HG03460 (cell line): ENCODE results near the gene AKAP12.
"Not testable (repeated sequence)": the region's sequence is repeated elsewhere in the genome, so short reads cannot be mapped to it uniquely, and the experiment has no call there.

Source experiments
- ATAC-seq: cut with Tn5 transposase; IDR thresholded peaks from one replicate; pipeline ENCODE4 v1.9.1; 2021; ENCODE audit not compliant: unreplicated experiment

AKAP12 gene

DNA sequence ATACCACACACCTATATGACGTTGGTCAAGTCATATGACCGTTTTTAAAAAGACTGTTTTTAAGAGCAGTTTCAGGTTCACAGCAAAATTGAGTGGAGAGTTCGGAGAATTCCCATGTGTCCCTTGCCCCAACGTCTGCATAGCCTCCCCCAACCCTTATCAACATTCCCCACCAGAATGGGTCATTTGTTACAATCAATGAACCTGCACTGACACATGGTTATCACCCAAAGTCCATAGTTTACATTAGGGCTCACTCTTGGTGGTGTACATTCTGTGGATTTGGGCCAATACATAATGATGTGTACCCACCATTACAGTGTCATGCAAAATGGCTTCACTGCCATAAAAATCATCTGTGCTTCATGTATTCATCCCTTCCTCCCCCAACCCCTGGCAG is 99.6 kb downstream of the AKAP12 start:
- no peak for ATAC-seq

- no peak for ATAC-seq
These were observed 100.6 kb downstream of the AKAP12 start for GRCh38 chr6:151340219-151340978.

DNA sequence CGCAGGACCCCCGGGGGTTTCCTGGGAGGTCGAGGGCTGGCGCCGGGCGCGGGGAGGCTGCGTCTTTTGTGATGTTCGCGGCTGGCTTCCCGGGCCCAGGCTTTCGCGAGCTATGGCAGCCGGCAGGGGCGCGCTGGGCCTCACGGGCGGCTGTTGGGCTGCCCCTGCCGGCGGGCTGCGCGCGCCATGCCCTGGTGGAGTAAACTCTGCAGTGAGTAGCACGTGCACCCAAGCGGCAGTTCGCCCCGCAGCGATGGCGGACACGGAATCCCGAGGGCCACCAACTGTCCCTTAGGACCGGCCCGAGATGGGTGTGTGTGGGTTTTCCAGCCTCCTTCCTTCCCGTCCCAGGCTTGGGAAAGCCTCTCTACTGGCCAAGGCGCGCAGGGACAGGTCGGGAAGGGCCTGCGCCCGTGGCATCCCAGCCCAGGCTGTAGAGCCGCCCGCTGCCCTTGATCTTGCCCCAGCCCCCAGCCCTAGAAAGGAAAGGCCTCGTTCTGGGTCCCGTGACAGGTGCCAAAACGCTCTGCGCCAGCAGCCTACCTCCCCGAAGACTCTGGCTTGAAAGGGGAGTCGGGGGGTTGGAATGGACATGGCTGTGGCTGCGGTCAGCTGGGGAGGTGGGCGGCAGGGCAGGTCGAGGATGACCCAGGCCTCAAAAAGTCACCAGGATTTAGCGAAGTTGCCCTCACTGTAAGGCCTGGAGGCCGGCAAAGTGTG is 101.9 kb downstream of the AKAP12 start:
- ATAC-seq, result no peak

- not testable (repeated sequence) for ATAC-seq
These were observed 103.0 kb downstream of the AKAP12 start for GRCh38 chr6:151342750-151343149.

DNA sequence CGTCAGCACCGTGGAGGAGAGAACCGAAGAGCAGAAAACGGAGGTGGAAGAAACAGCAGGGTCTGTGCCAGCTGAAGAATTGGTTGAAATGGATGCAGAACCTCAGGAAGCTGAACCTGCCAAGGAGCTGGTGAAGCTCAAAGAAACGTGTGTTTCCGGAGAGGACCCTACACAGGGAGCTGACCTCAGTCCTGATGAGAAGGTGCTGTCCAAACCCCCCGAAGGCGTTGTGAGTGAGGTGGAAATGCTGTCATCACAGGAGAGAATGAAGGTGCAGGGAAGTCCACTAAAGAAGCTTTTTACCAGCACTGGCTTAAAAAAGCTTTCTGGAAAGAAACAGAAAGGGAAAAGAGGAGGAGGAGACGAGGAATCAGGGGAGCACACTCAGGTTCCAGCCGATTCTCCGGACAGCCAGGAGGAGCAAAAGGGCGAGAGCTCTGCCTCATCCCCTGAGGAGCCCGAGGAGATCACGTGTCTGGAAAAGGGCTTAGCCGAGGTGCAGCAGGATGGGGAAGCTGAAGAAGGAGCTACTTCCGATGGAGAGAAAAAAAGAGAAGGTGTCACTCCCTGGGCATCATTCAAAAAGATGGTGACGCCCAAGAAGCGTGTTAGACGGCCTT is 110.0 kb downstream of the AKAP12 start:
- no peak for ATAC-seq

DNA sequence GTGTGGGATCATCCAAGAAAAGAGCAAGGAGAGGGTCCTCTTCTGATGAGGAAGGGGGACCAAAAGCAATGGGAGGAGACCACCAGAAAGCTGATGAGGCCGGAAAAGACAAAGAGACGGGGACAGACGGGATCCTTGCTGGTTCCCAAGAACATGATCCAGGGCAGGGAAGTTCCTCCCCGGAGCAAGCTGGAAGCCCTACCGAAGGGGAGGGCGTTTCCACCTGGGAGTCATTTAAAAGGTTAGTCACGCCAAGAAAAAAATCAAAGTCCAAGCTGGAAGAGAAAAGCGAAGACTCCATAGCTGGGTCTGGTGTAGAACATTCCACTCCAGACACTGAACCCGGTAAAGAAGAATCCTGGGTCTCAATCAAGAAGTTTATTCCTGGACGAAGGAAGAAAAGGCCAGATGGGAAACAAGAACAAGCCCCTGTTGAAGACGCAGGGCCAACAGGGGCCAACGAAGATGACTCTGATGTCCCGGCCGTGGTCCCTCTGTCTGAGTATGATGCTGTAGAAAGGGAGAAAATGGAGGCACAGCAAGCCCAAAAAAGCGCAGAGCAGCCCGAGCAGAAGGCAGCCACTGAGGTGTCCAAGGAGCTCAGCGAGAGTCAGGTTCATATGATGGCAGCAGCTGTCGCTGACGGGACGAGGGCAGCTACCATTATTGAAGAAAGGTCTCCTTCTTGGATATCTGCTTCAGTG is 110.8 kb downstream of the AKAP12 start:
- no peak for ATAC-seq

DNA sequence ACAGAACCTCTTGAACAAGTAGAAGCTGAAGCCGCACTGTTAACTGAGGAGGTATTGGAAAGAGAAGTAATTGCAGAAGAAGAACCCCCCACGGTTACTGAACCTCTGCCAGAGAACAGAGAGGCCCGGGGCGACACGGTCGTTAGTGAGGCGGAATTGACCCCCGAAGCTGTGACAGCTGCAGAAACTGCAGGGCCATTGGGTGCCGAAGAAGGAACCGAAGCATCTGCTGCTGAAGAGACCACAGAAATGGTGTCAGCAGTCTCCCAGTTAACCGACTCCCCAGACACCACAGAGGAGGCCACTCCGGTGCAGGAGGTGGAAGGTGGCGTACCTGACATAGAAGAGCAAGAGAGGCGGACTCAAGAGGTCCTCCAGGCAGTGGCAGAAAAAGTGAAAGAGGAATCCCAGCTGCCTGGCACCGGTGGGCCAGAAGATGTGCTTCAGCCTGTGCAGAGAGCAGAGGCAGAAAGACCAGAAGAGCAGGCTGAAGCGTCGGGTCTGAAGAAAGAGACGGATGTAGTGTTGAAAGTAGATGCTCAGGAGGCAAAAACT is 111.5 kb downstream of the AKAP12 start:
- ATAC-seq, result no peak

GRCh38 chr6:151351731-151352130 is 112.0 kb downstream of the AKAP12 start:
- ATAC-seq, result no peak

GRCh38 chr6:151352410-151353396 is 112.9 kb downstream of the AKAP12 start:
- ATAC-seq, result no peak

- no peak for ATAC-seq
These were observed 114.0 kb downstream of the AKAP12 start for GRCh38 chr6:151353795-151354194.

DNA sequence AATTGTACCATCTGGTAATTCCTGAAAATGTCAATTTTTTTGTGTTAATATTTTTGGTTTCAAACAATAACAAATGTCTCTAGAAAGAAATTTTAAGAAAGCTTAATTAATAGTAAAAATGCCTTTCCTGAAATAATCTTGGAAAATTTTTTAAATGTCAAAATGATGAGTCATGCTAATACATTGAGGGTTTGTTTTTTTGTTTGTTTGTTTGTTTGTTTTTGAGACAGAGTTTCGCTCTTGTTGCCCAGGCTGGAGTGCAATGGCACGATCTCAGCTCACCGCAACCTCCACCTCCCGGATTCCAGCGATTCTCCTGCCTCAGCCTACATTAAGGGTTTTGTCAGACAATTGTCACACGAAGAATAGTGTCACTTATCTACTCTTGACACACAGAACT is 117.2 kb downstream of the AKAP12 start:
- not testable (repeated sequence) for ATAC-seq

DNA sequence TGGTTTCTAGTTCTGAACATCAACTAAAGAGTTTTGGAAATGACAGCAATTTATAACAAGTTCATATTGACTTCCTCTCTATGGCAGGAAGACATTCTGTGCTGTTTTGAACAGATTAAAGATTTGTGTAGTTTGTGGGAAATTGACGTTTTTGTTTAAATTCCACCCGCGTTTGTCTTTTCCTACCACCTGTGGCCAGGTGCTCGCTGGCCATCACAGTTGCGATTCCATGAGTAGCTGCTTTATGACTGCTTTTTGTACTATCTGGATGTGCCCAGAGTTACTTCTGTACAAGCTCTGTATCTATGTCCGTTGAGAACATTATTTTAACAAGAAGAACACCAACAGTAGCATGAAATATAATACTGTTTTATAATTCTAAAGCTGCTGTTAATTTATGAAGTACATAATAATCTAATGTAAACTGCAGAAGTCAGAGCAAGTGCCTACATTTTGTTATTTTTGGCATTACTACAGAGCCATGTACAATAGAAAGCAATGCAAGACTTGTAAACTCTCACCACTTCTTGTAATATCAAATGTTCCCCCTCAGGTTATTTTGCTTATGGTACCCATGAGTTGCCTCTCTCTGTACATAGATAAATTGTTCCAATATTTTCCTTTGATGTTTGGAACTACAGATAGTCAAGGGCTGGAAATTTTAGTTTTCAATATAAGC is 118.1 kb downstream of the AKAP12 start:
- ATAC-seq, result no peak

GRCh38 chr6:151358475-151358874 is 118.7 kb downstream of the AKAP12 start:
- ATAC-seq, result no peak

DNA sequence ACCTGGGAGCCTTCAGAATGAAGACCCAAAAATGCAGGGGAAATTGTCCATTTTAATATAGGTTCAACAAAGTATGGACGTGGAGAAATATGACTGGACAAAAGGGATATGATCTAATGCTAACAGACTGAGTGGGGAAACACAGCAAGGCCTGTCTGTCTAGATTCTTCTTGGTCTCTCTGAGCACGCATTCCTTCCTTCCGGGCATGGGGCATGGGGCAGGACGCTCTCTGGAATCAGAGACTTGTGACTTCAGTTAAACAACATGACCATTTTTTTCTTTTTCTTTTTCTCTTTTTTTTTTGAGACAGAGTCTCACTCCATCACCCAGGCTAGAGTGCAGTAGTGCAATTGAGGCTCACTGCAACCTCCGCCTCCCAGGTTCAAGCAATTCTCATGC is 119.7 kb downstream of the AKAP12 start:
- no peak for ATAC-seq

- no peak for ATAC-seq
These were observed 125.5 kb downstream of the AKAP12 start for GRCh38 chr6:151365233-151365632.

- ATAC-seq, result no peak
These were observed 130.8 kb downstream of the AKAP12 start for GRCh38 chr6:151370509-151371078.

GRCh38 chr6:151372164-151372563 is 132.4 kb downstream of the AKAP12 start:
- no peak for ATAC-seq

DNA sequence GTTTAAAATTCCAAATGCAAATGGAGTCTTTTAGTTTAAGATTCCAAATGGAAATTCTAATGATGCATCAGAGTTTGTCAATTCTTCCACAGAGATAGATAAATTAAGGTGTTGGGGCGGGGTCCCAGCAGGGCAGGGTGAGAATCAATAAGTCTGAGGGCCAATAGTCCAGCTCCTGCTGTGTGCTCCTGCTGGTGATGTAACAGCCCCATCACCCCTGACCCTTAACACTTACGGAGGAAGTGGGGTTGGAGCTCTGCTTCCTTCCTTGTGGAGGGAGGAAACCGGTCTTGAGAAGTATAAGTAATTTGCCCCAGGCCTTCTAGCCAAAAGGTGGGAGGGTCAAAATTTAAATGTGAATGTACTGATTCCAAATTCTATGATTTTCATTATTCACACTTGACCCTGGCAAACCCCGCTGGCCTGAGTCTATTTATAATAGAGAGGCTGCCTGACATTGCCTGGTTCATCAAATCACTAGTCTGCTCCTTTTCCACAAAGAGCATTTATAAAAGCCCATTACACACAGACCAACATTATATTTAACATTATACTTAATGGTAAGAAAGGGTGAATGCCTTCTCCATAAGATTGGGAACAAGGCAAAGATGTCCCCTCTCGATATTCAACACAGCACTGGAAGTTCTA is 134.4 kb downstream of the AKAP12 start:
- no peak for ATAC-seq

- no peak for ATAC-seq
These were observed 136.1 kb downstream of the AKAP12 start for GRCh38 chr6:151375833-151376232.
